Endothelial cell of umbilical vein (primary cell): ENCODE results near the gene HAUS3. TPM values are rescaled to one million over a fixed set of nuclear protein-coding genes. Genes with fewer than 3 reads are reported as not detected.

Source experiments
- BruUV-seq: library from RNA; stranded (reverse); fragments of 400-500 nt; replicated peaks from 2 replicates; lab custom pipeline; 2021; lab: Mats Ljungman, UMichigan
- CTCF ChIA-PET: fragments of 300-600, 350-600 bp; sonication (Branson Sonifier 250); formaldehyde crosslinking; loops from one replicate; lab custom pipeline; 2021; ENCODE audit warnings: antibody characterized with exemption, inconsistent platforms; lab: Charles Lee
- POLR2A ChIA-PET: fragments of 300-600, 350-600 bp; sonication (Branson Sonifier 250); formaldehyde crosslinking; loops from one replicate; lab custom pipeline; 2021; ENCODE audit warnings: antibody characterized with exemption, inconsistent platforms; lab: Charles Lee
- DNase-seq: peaks from one replicate; pipeline ENCODE4 v3.0.0-alpha.2; 2011; ENCODE audit warnings: low read depth, low spot score
- FAIRE-seq: peaks from 2 replicates; lab custom pipeline; 2011; peaks lifted over from hg19 to GRCh38; lab: Jason Lieb, UNC
- H2AFZ ChIP-seq: 2 replicates; pipeline ENCODE4 v1.6.0; 2012; ENCODE audit warnings: low read depth, low read length, control low read depth, inconsistent platforms
- H3K27ac ChIP-seq: 2 replicates; pipeline ENCODE4 v1.5.1; 2011; ENCODE audit warnings: low read depth, mild to moderate bottlenecking, control low read depth, low read length, moderate library complexity; ENCODE audit not compliant: insufficient read depth
- H3K27me3 ChIP-seq, 2 experiments: 2 replicates each; pipeline versions ENCODE4 v1.6.0 to v1.6.1; 2011; ENCODE audit warnings: low read length in 2 of 2, mixed read lengths in 1 of 2; ENCODE audit not compliant: control insufficient read depth in 2 of 2, insufficient read depth in 2 of 2
- H3K36me3 ChIP-seq, 2 experiments: 2 replicates in 1 of 2; 3 replicates in 1 of 2; pipeline ENCODE4 v1.5.1; 2011; ENCODE audit warnings: low read length in 2 of 2, mild to moderate bottlenecking in 1 of 2, moderate library complexity in 1 of 2; ENCODE audit not compliant: control insufficient read depth in 2 of 2, insufficient read depth in 2 of 2; ENCODE audit errors: extremely low read depth in 1 of 2
- H3K4me1 ChIP-seq: 3 replicates; pipeline ENCODE4 v1.5.1; 2011; ENCODE audit warnings: mild to moderate bottlenecking, low read length; ENCODE audit not compliant: control insufficient read depth, insufficient read depth; ENCODE audit errors: extremely low read depth
- H3K4me2 ChIP-seq: 2 replicates; pipeline ENCODE4 v1.6.1; 2011; ENCODE audit warnings: low read length, control low read depth, mixed read lengths; ENCODE audit not compliant: insufficient read depth
- H3K4me3 ChIP-seq, 3 experiments: fragments of 200-600 bp in 1 of 3; sonication (generic), shearing (Covaris generic) in 1 of 3; replicated peaks in 1 of 3; 2 replicates each; pipeline ENCODE4 v1.5.1; 2011 to 2016; ENCODE audit warnings: control low read depth in 3 of 3, low read length in 3 of 3, mild to moderate bottlenecking in 2 of 3, inconsistent platforms in 1 of 3, low read depth in 1 of 3, moderate library complexity in 1 of 3; ENCODE audit not compliant: insufficient read depth in 1 of 3
- H3K79me2 ChIP-seq: 2 replicates; pipeline ENCODE4 v1.6.0; 2012; ENCODE audit warnings: low read length, inconsistent platforms; ENCODE audit not compliant: control insufficient read depth, insufficient read depth
- H3K9ac ChIP-seq: replicated peaks from 2 replicates; pipeline ENCODE3; 2011; ENCODE audit warnings: low read length, control low read depth; ENCODE audit not compliant: insufficient read depth; ENCODE audit errors: extremely low read depth
- H3K9me1 ChIP-seq: replicated peaks from 3 replicates; pipeline ENCODE4 v1.6.0; 2011; ENCODE audit warnings: mild to moderate bottlenecking, low read length; ENCODE audit not compliant: control insufficient read depth, insufficient read depth; ENCODE audit errors: extremely low read depth
- H3K9me3 ChIP-seq: replicated peaks from 2 replicates; pipeline ENCODE4 v1.5.1; 2012; ENCODE audit warnings: low read length, inconsistent platforms; ENCODE audit not compliant: control insufficient read depth, insufficient read depth
- H4K20me1 ChIP-seq: replicated peaks from 2 replicates; pipeline ENCODE3; 2011; ENCODE audit warnings: mild to moderate bottlenecking, low read length; ENCODE audit not compliant: control insufficient read depth, insufficient read depth; ENCODE audit errors: extremely low read depth
- EZH2 ChIP-seq: IDR thresholded peaks from 2 replicates; pipeline ENCODE4 v1.6.1; 2012; ENCODE audit warnings: borderline replicate concordance, low read depth, mild to moderate bottlenecking, moderate library complexity, low read length, inconsistent platforms; ENCODE audit not compliant: severe bottlenecking
- FOS ChIP-seq: IDR thresholded peaks from 2 replicates; pipeline ENCODE4 v1.6.1; 2011; ENCODE audit warnings: mild to moderate bottlenecking, low read length, moderate library complexity, borderline replicate concordance; ENCODE audit not compliant: insufficient read depth
- GATA2 ChIP-seq: IDR thresholded peaks from 2 replicates; pipeline ENCODE4 v1.7.0; 2011; ENCODE audit warnings: low read depth, mild to moderate bottlenecking, moderate library complexity, mixed read lengths, low read length; ENCODE audit not compliant: insufficient read length, insufficient read depth
- JUN ChIP-seq: IDR thresholded peaks from 2 replicates; pipeline ENCODE4 v1.6.1; 2011; ENCODE audit warnings: borderline replicate concordance, low read depth; ENCODE audit not compliant: insufficient read length, insufficient read depth
- MYC ChIP-seq: IDR thresholded peaks from one replicate; pipeline ENCODE4 v1.6.1; 2011; ENCODE audit warnings: mild to moderate bottlenecking, low read depth, low read length
- POLR2A ChIP-seq: IDR thresholded peaks from 2 replicates; pipeline ENCODE4 v1.6.1; 2012; ENCODE audit warnings: low read depth, mild to moderate bottlenecking, control low read depth, low read length
- POLR2AphosphoS5 ChIP-seq: IDR thresholded peaks from 2 replicates; pipeline ENCODE4 v1.6.1; 2012; ENCODE audit warnings: low read depth, mild to moderate bottlenecking, control low read depth, low read length, moderate library complexity; ENCODE audit not compliant: insufficient read depth
- dilution Hi-C: fragments of 300-500 bp; cut with MboI; formaldehyde crosslinking; loops from one replicate; pipeline ENCODE4 v1.15.0; 2019; ENCODE audit warnings: low sequenced_read_pairs; ENCODE audit not compliant: extremely low pct_ligation_motif_present
- intact Hi-C: fragments of 100-400 bp; cut with micrococcal nuclease; formaldehyde crosslinking; loops from one replicate; pipeline ENCODE4 v1.10.0; 2022
- polyA plus RNA-seq, 4 experiments: library from polyadenylated mRNA; depleted of rRNA in 3 of 4; stranded (reverse) in 3 of 4; unstranded in 1 of 4; fragments of >200 nt; gene quantifications; 2 replicates each; pipeline versions ENCODE4 v1.2.1 to v1.2.3, GENCODE V29; 2011 to 2012; ENCODE audit warnings: missing spikeins in 1 of 4
- total RNA-seq: library from RNA; stranded (reverse); gene quantifications from 2 replicates; pipeline ENCODE4 v1.2.3, GENCODE V29; 2021
- TF ChIP-seq, protein P1 (sequence below): IDR thresholded peaks from 2 replicates; pipeline ENCODE4 v1.6.1; 2011; ENCODE audit not compliant: insufficient read depth, insufficient read length
- TF ChIP-seq, protein P2 (sequence below), 2 donors: IDR thresholded peaks; 1 replicate in 1 of 2; 2 replicates in 1 of 2; pipeline ENCODE4 v1.5.1; 2011; ENCODE audit warnings: low read length in 2 of 2, mild to moderate bottlenecking in 2 of 2, moderate library complexity in 2 of 2, control low read depth in 1 of 2, inconsistent platforms in 1 of 2, low read depth in 1 of 2; ENCODE audit not compliant: insufficient read depth in 1 of 2; ENCODE audit errors: extremely low read depth in 1 of 2

HAUS3 gene
- total and polyA plus RNA-seq, 2 donors (not counting 3 experiments of a cell fraction or from before 2014, with no cell fraction given): 4.4 to 15.9 TPM

DNA sequence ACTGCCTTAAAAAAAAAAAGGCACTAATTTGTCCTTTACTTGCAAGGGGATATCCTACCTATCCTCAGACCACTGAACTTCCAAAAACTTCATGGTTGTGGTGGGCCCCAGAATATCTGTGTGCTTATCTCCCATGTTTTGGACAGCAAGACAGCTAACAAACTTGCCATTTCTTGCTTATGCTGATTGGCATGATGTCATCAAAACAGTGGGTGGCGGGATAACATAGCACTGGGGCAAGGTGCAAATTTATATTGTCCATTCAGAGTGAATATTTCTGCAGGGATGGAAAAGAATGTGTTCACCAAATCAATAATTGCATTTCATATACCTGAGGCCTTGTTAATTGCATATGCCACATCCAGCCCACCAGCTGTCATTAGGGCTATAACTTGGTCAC, 23.5 kb downstream of the HAUS3 start:
- BruUV-seq: no TSS peak
- dilution Hi-C loops: no loop called here

More for the DNA sequence above, 23.5 kb downstream of the HAUS3 start:
- Histone ChIP-seq H3K4me1 (no peaks in the 10 kb centered on the region), H3K4me2 (no peak overlapping the region), H3K27ac (no peak overlapping the region), H3K9me1 (no peaks in the 10 kb centered on the region), H3K27me3 (no peaks in the 10 kb centered on the region), H3K79me2 (no peaks in the 10 kb centered on the region), H2AFZ (no peak overlapping the region), H3K36me3 (peaks cover 0 to 3% of the 10 kb centered on the region in 2 experiments), H3K4me3 (no peak overlapping the region), H3K9ac (no peak overlapping the region), H4K20me1 (no peaks in the 10 kb centered on the region), H3K9me3 (no peaks in the 10 kb centered on the region)
- intact Hi-C loops: no loop called here
- ChIA-PET CTCF (interaction anchor here (1.0 to 2.2 kb wide), 4 partner anchors 19 to 250 kb away, joined by 3 to 14 read pairs (median 3); partner anchors contain the start of gene RNF4), POLR2A (no interaction called here)
- TF ChIP-seq, protein P1, sequence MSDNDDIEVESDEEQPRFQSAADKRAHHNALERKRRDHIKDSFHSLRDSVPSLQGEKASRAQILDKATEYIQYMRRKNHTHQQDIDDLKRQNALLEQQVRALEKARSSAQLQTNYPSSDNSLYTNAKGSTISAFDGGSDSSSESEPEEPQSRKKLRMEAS: no peak
- TF ChIP-seq GATA2 (no peak), FOS (no peak), POLR2A (no peak), MYC (no peak), POLR2AphosphoS5 (no peak), JUN (no peak), EZH2 (no peak)
- TF ChIP-seq, protein P2, sequence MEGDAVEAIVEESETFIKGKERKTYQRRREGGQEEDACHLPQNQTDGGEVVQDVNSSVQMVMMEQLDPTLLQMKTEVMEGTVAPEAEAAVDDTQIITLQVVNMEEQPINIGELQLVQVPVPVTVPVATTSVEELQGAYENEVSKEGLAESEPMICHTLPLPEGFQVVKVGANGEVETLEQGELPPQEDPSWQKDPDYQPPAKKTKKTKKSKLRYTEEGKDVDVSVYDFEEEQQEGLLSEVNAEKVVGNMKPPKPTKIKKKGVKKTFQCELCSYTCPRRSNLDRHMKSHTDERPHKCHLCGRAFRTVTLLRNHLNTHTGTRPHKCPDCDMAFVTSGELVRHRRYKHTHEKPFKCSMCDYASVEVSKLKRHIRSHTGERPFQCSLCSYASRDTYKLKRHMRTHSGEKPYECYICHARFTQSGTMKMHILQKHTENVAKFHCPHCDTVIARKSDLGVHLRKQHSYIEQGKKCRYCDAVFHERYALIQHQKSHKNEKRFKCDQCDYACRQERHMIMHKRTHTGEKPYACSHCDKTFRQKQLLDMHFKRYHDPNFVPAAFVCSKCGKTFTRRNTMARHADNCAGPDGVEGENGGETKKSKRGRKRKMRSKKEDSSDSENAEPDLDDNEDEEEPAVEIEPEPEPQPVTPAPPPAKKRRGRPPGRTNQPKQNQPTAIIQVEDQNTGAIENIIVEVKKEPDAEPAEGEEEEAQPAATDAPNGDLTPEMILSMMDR (IDR thresholded peaks at IDR 0.05; ENCODE audit: extremely low read depth in 1 of 2, insufficient read depth in 1 of 2, low read depth in 1 of 2, low read length in 2 of 2): no peak
- FAIRE-seq: no peak
- DNase-seq: no peak
